Stimulated activated CD4-positive, alpha-beta T cell treated with anti-CD3 and anti-CD28 coated beads, Interleukin-1b, Interleukin-23, amount 100 ng/mL, for 1 hour (primary cell): Measurements from ENCODE around the gene GOLT1A.
"Not testable (repeated sequence)": the region's sequence is repeated elsewhere in the genome, so short reads cannot be mapped to it uniquely, and the experiment has no call there.

ENCODE experiments used
- DNase-seq, 2 donors: peaks; one replicate each; pipeline ENCODE4 v3.0.0-alpha.2; 2020; ENCODE audit warnings: low read depth in 2 of 2

Gene GOLT1A

GRCh38 chr1:204249736-204250427 lies 36.1 kb upstream of the GOLT1A start:
- no peak for DNase-seq

- no peak for DNase-seq
Measured at GRCh38 chr1:204248954-204249353, 35.2 kb upstream of the GOLT1A start.

- no peak for DNase-seq
Measured at GRCh38 chr1:204246876-204247275, 33.1 kb upstream of the GOLT1A start.

GRCh38 chr1:204242920-204243319 lies 29.1 kb upstream of the GOLT1A start:
- no peak for DNase-seq

GRCh38 chr1:204241914-204242313 lies 28.1 kb upstream of the GOLT1A start:
- DNase-seq, result no peak

- DNase-seq, result no peak
Measured at GRCh38 chr1:204241050-204241449, 27.3 kb upstream of the GOLT1A start.

- DNase-seq, result no peak
Measured at GRCh38 chr1:204240233-204240632, 26.4 kb upstream of the GOLT1A start.

- not testable (repeated sequence) for DNase-seq
Measured at GRCh38 chr1:204239401-204239800, 25.6 kb upstream of the GOLT1A start.

GRCh38 chr1:204238520-204238919 lies 24.7 kb upstream of the GOLT1A start:
- DNase-seq, result not testable (repeated sequence)

GRCh38 chr1:204237515-204237914 lies 23.7 kb upstream of the GOLT1A start:
- DNase-seq, result not testable (repeated sequence)

- DNase-seq, result no peak
Measured at GRCh38 chr1:204232526-204232925, 18.7 kb upstream of the GOLT1A start.

- no peak for DNase-seq
Measured at GRCh38 chr1:204230211-204230610, 16.4 kb upstream of the GOLT1A start.

- no peak for DNase-seq
Measured at GRCh38 chr1:204228896-204229295, 15.1 kb upstream of the GOLT1A start.

- DNase-seq, result no peak
Measured at GRCh38 chr1:204227996-204228785, 14.4 kb upstream of the GOLT1A start.

GRCh38 chr1:204227351-204227750 lies 13.6 kb upstream of the GOLT1A start:
- no peak for DNase-seq

GRCh38 chr1:204225841-204226735 lies 12.3 kb upstream of the GOLT1A start:
- no peak for DNase-seq

GRCh38 chr1:204224655-204225054 lies 10.9 kb upstream of the GOLT1A start:
- DNase-seq, result no peak

GRCh38 chr1:204223129-204223860 lies 9.5 kb upstream of the GOLT1A start:
- DNase-seq, result no peak

- DNase-seq, result no peak
Measured at GRCh38 chr1:204222764-204223055, 8.9 kb upstream of the GOLT1A start.

GRCh38 chr1:204222006-204222763 lies 8.4 kb upstream of the GOLT1A start:
- DNase-seq, result no peak

- DNase-seq, result no peak
Measured at GRCh38 chr1:204221271-204221670, 7.5 kb upstream of the GOLT1A start.
